Lung (tissue), 12 donors: ENCODE measurements around the gene ITGA7. TPM values are rescaled to one million over a fixed set of nuclear protein-coding genes. Genes with fewer than 3 reads are reported as not detected.

Experiments
- ATAC-seq: fragments of 200-7000 bp; cut with Tn5 transposase; one replicate; pipeline ENCODE4 v1.9.1; 2020; ENCODE audit warnings: moderate number of reproducible peaks; ENCODE audit not compliant: insufficient read depth, low FRiP score
- DNase-seq, 3 donors: peaks; one replicate each; pipeline ENCODE4 v3.0.0-alpha.2; 2013 to 2017
- H3K27ac ChIP-seq, 2 donors: one replicate each; pipeline ENCODE4 v1.5.1; 2013; ENCODE audit warnings: mild to moderate bottlenecking in 2 of 2, moderate library complexity in 2 of 2, control low read depth in 1 of 2, inconsistent platforms in 1 of 2, low read depth in 1 of 2, low read length in 1 of 2
- H3K27me3 ChIP-seq, 3 donors: one replicate each; pipeline ENCODE4 v1.5.1; 2013; ENCODE audit warnings: low read length in 2 of 3; ENCODE audit not compliant: control insufficient read depth in 3 of 3, insufficient read depth in 3 of 3
- H3K36me3 ChIP-seq, 4 donors: one replicate each; pipeline ENCODE4 v1.5.1; 2013; ENCODE audit warnings: low read length in 4 of 4, mild to moderate bottlenecking in 1 of 4, moderate library complexity in 1 of 4; ENCODE audit not compliant: control insufficient read depth in 4 of 4, insufficient read depth in 4 of 4
- H3K4me1 ChIP-seq, 5 donors: one replicate each; pipeline ENCODE4 v1.5.1; 2013; ENCODE audit warnings: low read length in 5 of 5, mild to moderate bottlenecking in 2 of 5, moderate library complexity in 1 of 5; ENCODE audit not compliant: control insufficient read depth in 5 of 5, insufficient read depth in 5 of 5
- H3K4me3 ChIP-seq: one replicate; pipeline ENCODE4 v1.5.1; 2013; ENCODE audit warnings: mild to moderate bottlenecking, control low read depth, moderate library complexity
- H3K9ac ChIP-seq, 2 donors: one replicate each; pipeline ENCODE4 v1.5.1; 2013; ENCODE audit warnings: low read length in 2 of 2, control low read depth in 1 of 2; ENCODE audit not compliant: insufficient read depth in 1 of 2
- H3K9me3 ChIP-seq, 4 donors: one replicate each; pipeline ENCODE4 v1.5.1; 2013; ENCODE audit warnings: low read length in 3 of 4, mild to moderate bottlenecking in 1 of 4, moderate library complexity in 1 of 4; ENCODE audit not compliant: control insufficient read depth in 4 of 4, insufficient read depth in 3 of 4
- CTCF ChIP-seq: IDR thresholded peaks from 2 replicates; pipeline ENCODE4 v1.5.1; 2012; ENCODE audit warnings: mild to moderate bottlenecking; ENCODE audit errors: control extremely low read depth, extremely low read depth
- whole genome bisulfite sequencing, 2 donors: extraction: QIAGEN DNeasy Blood & Tissue Kit; methylation state at CpG; one replicate each; pipeline ENCODE4 v1.1.7; 2013; 5-methylcytosine and 5-hydroxymethylcytosine counted together
- polyA plus RNA-seq, 2 donors: library from polyadenylated mRNA; stranded (reverse); fragments of 200-250 nt; gene quantifications; one replicate each; pipeline ENCODE4 v1.2.1, GENCODE V29; 2013
- total RNA-seq, 2 donors: library from RNA; depleted of rRNA in 1 of 2; stranded (reverse); fragments of >200 nt in 1 of 2; gene quantifications; one replicate each; pipeline ENCODE4 v1.2.1, GENCODE V29; 2014 to 2021
- donor health status: control.
- donor health status: control.
- donor health status: Bipolar disorder and iron deficiency.
- donor health status: healthy.
- donor health status: DM: yes; HTN: yes; CAD: no.

The ITGA7 gene
- total and polyA plus RNA-seq, 4 donors, result 8.2 to 28.4 (median 17.7) TPM

- Histone ChIP-seq H3K4me1 (no peaks in the 10 kb centered on the region), H3K9me3 (no peaks in the 10 kb centered on the region), H3K9ac (no peak overlapping the region), H3K27me3 (no peaks in the 10 kb centered on the region), H3K27ac (no peak overlapping the region), H3K36me3 (peaks cover 0 to 1% (median 0%) of the 10 kb centered on the region in 4 donors), H3K4me3 (no peak overlapping the region)
- DNase-seq, result no peak
- no peak for ATAC-seq
- 94 to 95% methylated on average over 6 of the region's 6 CpGs for WGBS, 2 donors
- TF ChIP-seq CTCF, result no peak
These were observed 11.6 kb downstream of the ITGA7 start for GRCh38 chr12:55696141-55696540.

- Histone ChIP-seq H3K9me3 (no peaks in the 10 kb centered on the region), H3K36me3 (peaks cover 0 to 1% (median 0%) of the 10 kb centered on the region in 4 donors), H3K27ac (no peak overlapping the region), H3K27me3 (no peaks in the 10 kb centered on the region), H3K4me1 (no peaks in the 10 kb centered on the region), H3K4me3 (no peak overlapping the region), H3K9ac (no peak overlapping the region)
- no peak for TF ChIP-seq CTCF
- WGBS, 2 donors, result 77 to 85% methylated on average over 7 of the region's 7 CpGs
- DNase-seq, result no peak
- no peak for ATAC-seq
These were observed 12.4 kb downstream of the ITGA7 start for GRCh38 chr12:55695349-55695748.

GRCh38 chr12:55694651-55695050 lies 13.1 kb downstream of the ITGA7 start:
- 95% methylated on average over 4 of the region's 4 CpGs for WGBS, 2 donors

More at GRCh38 chr12:55694651-55695050, 13.1 kb downstream of the ITGA7 start:
- no peaks in the 10 kb centered on the region for H3K9me3 ChIP-seq
- DNase-seq (no peak), ATAC-seq (no peak)
- H3K9ac ChIP-seq, result no peak overlapping the region
- no peak overlapping the region for H3K4me3 ChIP-seq
- TF ChIP-seq CTCF, result no peak
- no peaks in the 10 kb centered on the region for H3K4me1 ChIP-seq
- no peaks in the 10 kb centered on the region for H3K27me3 ChIP-seq
- no peak overlapping the region for H3K27ac ChIP-seq
- peaks cover 0 to 1% (median 0%) of the 10 kb centered on the region in 4 donors for H3K36me3 ChIP-seq
